ENCODE results near the gene GINS3. TPM values are rescaled to one million over a fixed set of nuclear protein-coding genes. Genes with fewer than 3 reads are reported as not detected.
"Not testable (repeated sequence)": the region's sequence is repeated elsewhere in the genome, so short reads cannot be mapped to it uniquely, and the experiment has no call there.

Gene GINS3
- total RNA-seq, 1 experiment from 2014 or later = 22.0 TPM

DNA sequence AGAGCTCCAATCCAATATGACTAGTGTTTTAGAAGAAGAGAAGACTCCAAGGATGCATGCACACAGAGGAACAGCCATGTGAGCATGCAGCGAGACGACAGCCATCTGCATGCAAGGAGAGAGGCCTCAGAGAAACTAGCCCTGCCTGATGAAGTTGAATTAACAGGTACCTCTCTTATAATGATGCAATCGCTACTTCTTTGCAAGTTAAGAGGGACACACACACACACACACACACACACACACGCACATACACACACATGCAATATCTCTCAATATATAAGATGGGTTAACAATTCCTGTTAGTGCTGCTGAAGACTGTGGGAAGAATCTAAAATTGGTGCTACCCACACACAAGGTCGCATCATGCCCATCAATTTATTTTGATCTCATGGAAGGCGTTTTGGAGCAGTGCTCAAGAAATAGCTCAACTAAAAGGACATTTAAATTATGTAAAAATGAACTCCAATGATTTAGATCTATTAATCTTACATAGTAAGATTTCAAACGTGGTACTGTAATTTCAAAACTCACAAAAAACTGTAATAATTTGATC, 7.0 kb upstream of the GINS3 start:
- no peak overlapping the region for H3K27ac ChIP-seq (ENCODE audit: low read depth, low read length, poor library complexity, severe bottlenecking)
- no peak overlapping the region for H3K4me3 ChIP-seq (ENCODE audit: low read depth, low read length, poor library complexity, severe bottlenecking)
- DNase-seq (ENCODE audit: low spot score) = no peak
- H3K27me3 ChIP-seq (replicated peaks; ENCODE audit: insufficient read depth, low read depth, low read length, poor library complexity) = no peaks in the 10 kb centered on the region
- TF ChIP-seq CTCF (conservative IDR thresholded peaks at IDR 0.05; ENCODE audit: low read depth, low read length) (no peak), EZH2 (IDR thresholded peaks at IDR 0.05; ENCODE audit: borderline replicate concordance, low read depth, low read length, poor library complexity, severe bottlenecking) (no peak)
- BruUV-seq (replicated peaks) = no TSS peak
- CTCF ChIA-PET = no interaction called here
- H3K36me3 ChIP-seq (ENCODE audit: insufficient read depth, low read length, poor library complexity, severe bottlenecking) = no peaks in the 10 kb centered on the region
- intact Hi-C loops (cut with micrococcal nuclease; ENCODE audit: unreplicated experiment) = no loop called here
- no peaks in the 10 kb centered on the region for H3K4me1 ChIP-seq (ENCODE audit: insufficient read depth, low read length, poor library complexity, severe bottlenecking)
- POLR2A ChIA-PET (ENCODE audit: low non-redundant PET) = no interaction called here
- no peaks in the 10 kb centered on the region for H3K9me3 ChIP-seq (ENCODE audit: low read depth, low read length, poor library complexity, severe bottlenecking)

DNA sequence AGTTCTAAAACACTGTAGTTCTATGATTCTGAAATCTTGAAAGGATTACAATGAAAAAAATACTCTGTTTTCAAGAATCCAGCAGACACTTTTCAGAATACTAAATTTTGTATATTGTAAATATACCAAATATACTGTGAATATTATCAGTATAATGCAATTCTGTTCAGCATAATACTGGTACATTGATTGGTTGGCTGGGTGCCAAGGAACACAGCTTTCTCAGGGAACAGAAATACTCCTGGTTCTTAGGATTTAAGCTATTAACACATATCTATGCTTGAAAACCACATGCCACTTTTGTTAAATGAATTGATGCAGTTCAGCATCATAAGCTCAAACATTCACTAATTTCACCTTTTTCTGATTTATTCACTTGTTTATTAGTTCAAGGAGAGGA, 2.5 kb upstream of the GINS3 start:
- no peak for TF ChIP-seq CTCF (conservative IDR thresholded peaks at IDR 0.05; ENCODE audit: low read depth, low read length)
- TF ChIP-seq EZH2 (IDR thresholded peaks at IDR 0.05; ENCODE audit: borderline replicate concordance, low read depth, low read length, poor library complexity, severe bottlenecking) = no peak
- intact Hi-C loops (cut with micrococcal nuclease; ENCODE audit: unreplicated experiment) = loop anchor here (5.0 kb wide), 1 partner anchor 243 kb away; no protein-coding TSS in a partner anchor
- H3K36me3 ChIP-seq (ENCODE audit: insufficient read depth, low read length, poor library complexity, severe bottlenecking) = no peaks in the 10 kb centered on the region
- H3K27me3 ChIP-seq (replicated peaks; ENCODE audit: insufficient read depth, low read depth, low read length, poor library complexity) = no peaks in the 10 kb centered on the region
- ChIA-PET POLR2A (ENCODE audit: low non-redundant PET) (no interaction called here), CTCF (no interaction called here)
- no peak overlapping the region for H3K27ac ChIP-seq (ENCODE audit: low read depth, low read length, poor library complexity, severe bottlenecking)
- no peaks in the 10 kb centered on the region for H3K4me1 ChIP-seq (ENCODE audit: insufficient read depth, low read length, poor library complexity, severe bottlenecking)
- DNase-seq (ENCODE audit: low spot score) = no peak
- no peak overlapping the region for H3K4me3 ChIP-seq (ENCODE audit: low read depth, low read length, poor library complexity, severe bottlenecking)
- BruUV-seq (replicated peaks) = no TSS peak
- no peaks in the 10 kb centered on the region for H3K9me3 ChIP-seq (ENCODE audit: low read depth, low read length, poor library complexity, severe bottlenecking)

- H3K36me3 ChIP-seq (ENCODE audit: insufficient read depth, low read length, poor library complexity, severe bottlenecking) = no peaks in the 10 kb centered on the region
- peak; percentile 30 for DNase-seq (ENCODE audit: low spot score)
- POLR2A ChIA-PET (ENCODE audit: low non-redundant PET) = interaction anchor here (0.6 to 0.7 kb wide), 2 partner anchors 42 to 420 kb away, joined by 3 to 14 read pairs; no protein-coding TSS in a partner anchor
- intact Hi-C loops (cut with micrococcal nuclease; ENCODE audit: unreplicated experiment) = loop anchor here (5.0 kb wide), 1 partner anchor 239 kb away; no protein-coding TSS in a partner anchor
- no peaks in the 10 kb centered on the region for H3K9me3 ChIP-seq (ENCODE audit: low read depth, low read length, poor library complexity, severe bottlenecking)
- peak overlapping the region; percentile 89 for H3K27ac ChIP-seq (ENCODE audit: low read depth, low read length, poor library complexity, severe bottlenecking)
- TF ChIP-seq CTCF (conservative IDR thresholded peaks at IDR 0.05; ENCODE audit: low read depth, low read length) (no peak), EZH2 (IDR thresholded peaks at IDR 0.05; ENCODE audit: borderline replicate concordance, low read depth, low read length, poor library complexity, severe bottlenecking) (no peak)
- CTCF ChIA-PET = no interaction called here
- H3K4me3 ChIP-seq (ENCODE audit: low read depth, low read length, poor library complexity, severe bottlenecking) = peak overlapping the region; percentile 75
- H3K27me3 ChIP-seq (replicated peaks; ENCODE audit: insufficient read depth, low read depth, low read length, poor library complexity) = no peaks in the 10 kb centered on the region
- H3K4me1 ChIP-seq (ENCODE audit: insufficient read depth, low read length, poor library complexity, severe bottlenecking) = no peaks in the 10 kb centered on the region
- TSS peak; percentile 68 for BruUV-seq (replicated peaks)
Measured at GRCh38 chr16:58393138-58393504, 850 bp downstream of the GINS3 start.

DNA sequence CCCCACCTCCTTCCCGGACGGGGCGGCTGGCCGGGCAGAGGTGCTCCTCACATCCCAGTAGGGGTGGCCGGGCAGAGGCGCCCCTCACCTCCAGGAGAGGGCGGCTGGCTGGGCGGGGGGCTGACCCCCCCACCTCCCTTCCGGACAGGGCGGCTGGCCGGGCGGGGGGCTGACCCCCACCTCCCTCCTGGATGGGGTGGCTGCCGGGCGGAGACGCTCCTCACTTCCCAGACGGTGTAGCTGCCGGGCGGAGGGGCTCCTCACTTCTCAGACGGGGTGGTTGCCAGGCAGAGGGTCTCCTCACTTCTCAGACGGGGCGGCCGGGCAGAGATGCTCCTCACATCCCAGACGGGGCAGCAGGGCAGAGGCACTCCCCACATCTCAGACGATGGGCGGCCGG, 4.6 kb downstream of the GINS3 start:
- H3K4me1 ChIP-seq (ENCODE audit: insufficient read depth, low read length, poor library complexity, severe bottlenecking); intact Hi-C loops (cut with micrococcal nuclease; ENCODE audit: unreplicated experiment); DNase-seq (ENCODE audit: low spot score); H3K4me3 ChIP-seq (ENCODE audit: low read depth, low read length, poor library complexity, severe bottlenecking); H3K27me3 ChIP-seq (replicated peaks; ENCODE audit: insufficient read depth, low read depth, low read length, poor library complexity); CTCF ChIA-PET; H3K9me3 ChIP-seq (ENCODE audit: low read depth, low read length, poor library complexity, severe bottlenecking); BruUV-seq (replicated peaks); H3K36me3 ChIP-seq (ENCODE audit: insufficient read depth, low read length, poor library complexity, severe bottlenecking); H3K27ac ChIP-seq (ENCODE audit: low read depth, low read length, poor library complexity, severe bottlenecking); POLR2A ChIA-PET (ENCODE audit: low non-redundant PET): not testable (repeated sequence)

All from A673 (cell line).